CD4-positive, CD25-positive, alpha-beta regulatory T cell (primary cell): ENCODE measurements around the gene MYDGF. TPM values are rescaled to one million over a fixed set of nuclear protein-coding genes. Genes with fewer than 3 reads are reported as not detected.

Experiments
- ATAC-seq, 2 donors: fragments of 150-1000 bp; cut with Tn5 transposase; one replicate each; pipeline ENCODE4 v1.10.0; 2021; ENCODE audit warnings: low read depth in 2 of 2, moderate number of reproducible peaks in 2 of 2, moderate library complexity in 1 of 2
- DNase-seq, 3 donors: peaks; one replicate each; pipeline versions ENCODE4 v3.0.0 to v3.0.0-alpha.2; 2012 to 2022; ENCODE audit warnings: mixed read lengths in 1 of 3
- H3K27ac ChIP-seq: one replicate; pipeline ENCODE4 v1.7.0; 2013; ENCODE audit warnings: mild to moderate bottlenecking, low read length; ENCODE audit not compliant: insufficient read depth, poor library complexity, severe bottlenecking
- H3K27me3 ChIP-seq: one replicate; pipeline ENCODE4 v1.7.0; 2013; ENCODE audit warnings: low read length; ENCODE audit not compliant: control insufficient read depth, insufficient read depth
- H3K36me3 ChIP-seq: one replicate; pipeline ENCODE4 v1.7.0; 2013; ENCODE audit warnings: mild to moderate bottlenecking, low read length, moderate library complexity; ENCODE audit not compliant: control insufficient read depth, insufficient read depth
- H3K4me1 ChIP-seq: 2 replicates; pipeline ENCODE4 v1.7.0; 2013; ENCODE audit warnings: mild to moderate bottlenecking, low read length; ENCODE audit not compliant: insufficient read depth, control insufficient read depth, poor library complexity, severe bottlenecking
- H3K4me3 ChIP-seq: one replicate; pipeline ENCODE4 v1.7.0; 2013; ENCODE audit warnings: low read depth, mild to moderate bottlenecking, low read length, moderate library complexity
- H3K9me3 ChIP-seq, 2 experiments: 1 replicate in 1 of 2; 2 replicates in 1 of 2; pipeline ENCODE4 v1.7.0; 2013; ENCODE audit warnings: low read length in 2 of 2, mild to moderate bottlenecking in 1 of 2, moderate library complexity in 1 of 2; ENCODE audit not compliant: control insufficient read depth in 2 of 2
- H3K27ac Mint-ChIP-seq, 3 donors: one replicate each; pipeline ENCODE4 v1.8.0; 2020 to 2022; ENCODE audit warnings: mild to moderate bottlenecking in 3 of 3, mixed read lengths in 3 of 3, moderate library complexity in 2 of 3
- H3K27me3 Mint-ChIP-seq: one replicate; pipeline ENCODE4 v1.8.0; 2022; ENCODE audit warnings: mild to moderate bottlenecking, mixed read lengths
- H3K36me3 Mint-ChIP-seq: one replicate; pipeline ENCODE4 v1.8.0; 2020; ENCODE audit warnings: mixed read lengths
- H3K4me1 Mint-ChIP-seq, 4 donors: one replicate each; pipeline ENCODE4 v1.8.0; 2020 to 2022; ENCODE audit warnings: mixed read lengths in 4 of 4, mild to moderate bottlenecking in 1 of 4
- H3K4me3 Mint-ChIP-seq, 4 donors: one replicate each; pipeline ENCODE4 v1.8.0; 2020 to 2022; ENCODE audit warnings: mild to moderate bottlenecking in 4 of 4, mixed read lengths in 4 of 4, moderate library complexity in 3 of 4
- H3K9me3 Mint-ChIP-seq, 7 donors: one replicate each; pipeline ENCODE4 v1.8.0; 2020 to 2022; ENCODE audit warnings: mixed read lengths in 7 of 7, mild to moderate bottlenecking in 3 of 7, moderate library complexity in 2 of 7
- polyA plus RNA-seq, 4 donors: library from polyadenylated mRNA; unstranded; fragments of 300-500 nt; fragmentation: Illumina TruSeq; gene quantifications; one replicate each; pipeline ENCODE4 v1.2.3, GENCODE V29; 2021
- total RNA-seq: library from RNA; stranded (reverse); gene quantifications from one replicate; pipeline ENCODE4 v1.2.3, GENCODE V29; 2022

Gene MYDGF
- total and polyA plus RNA-seq, 5 donors from 2014 or later, result 25.7 to 106 (median 97.8) TPM

GRCh38 chr19:4697304-4697703, 27.2 kb upstream of the MYDGF start:
- DNase-seq, result no peak
- Histone ChIP-seq H3K36me3 (peaks cover 88% of the 10 kb centered on the region), H3K4me1 (no peaks in the 10 kb centered on the region), H3K27ac (no peak overlapping the region), H3K4me3 (no peak overlapping the region), H3K27me3 (no peaks in the 10 kb centered on the region), H3K9me3 (no peaks in the 10 kb centered on the region)
- ATAC-seq, result no peak
- Mint-ChIP-seq H3K36me3 (peaks cover 30% of the 10 kb centered on the region), H3K4me3 (no peak overlapping the region), H3K27me3 (no peaks in the 10 kb centered on the region), H3K9me3 (no peaks in the 10 kb centered on the region), H3K27ac (no peak overlapping the region), H3K4me1 (no peaks in the 10 kb centered on the region)

GRCh38 chr19:4695224-4695731, 25.1 kb upstream of the MYDGF start:
- Histone ChIP-seq H3K4me3 (no peak overlapping the region), H3K27me3 (no peaks in the 10 kb centered on the region), H3K36me3 (peaks cover 79% of the 10 kb centered on the region), H3K27ac (no peak overlapping the region), H3K9me3 (no peaks in the 10 kb centered on the region), H3K4me1 (no peaks in the 10 kb centered on the region)
- no peak overlapping the region for H3K27ac Mint-ChIP-seq
- no peaks in the 10 kb centered on the region for H3K4me1 Mint-ChIP-seq
- no peak for ATAC-seq
- no peaks in the 10 kb centered on the region for H3K27me3 Mint-ChIP-seq
- no peak for DNase-seq
- H3K36me3 Mint-ChIP-seq, result peaks cover 22% of the 10 kb centered on the region
- no peaks in the 10 kb centered on the region for H3K9me3 Mint-ChIP-seq
- no peak overlapping the region for H3K4me3 Mint-ChIP-seq

GRCh38 chr19:4694211-4694987, 24.3 kb upstream of the MYDGF start:
- peaks cover 22% of the 10 kb centered on the region for H3K36me3 Mint-ChIP-seq
- ATAC-seq, result no peak
- H3K9me3 ChIP-seq, result no peaks in the 10 kb centered on the region
- H3K27me3 Mint-ChIP-seq, result no peaks in the 10 kb centered on the region
- H3K4me1 Mint-ChIP-seq, result no peaks in the 10 kb centered on the region
- no peaks in the 10 kb centered on the region for H3K9me3 Mint-ChIP-seq
- no peaks in the 10 kb centered on the region for H3K27me3 ChIP-seq
- no peaks in the 10 kb centered on the region for H3K4me1 ChIP-seq
- no peak overlapping the region for H3K4me3 ChIP-seq
- H3K36me3 ChIP-seq, result peaks cover 80% of the 10 kb centered on the region
- DNase-seq, result no peak
- peak overlapping the region in 2 of 3 donors; percentile 43 to 68 for H3K27ac Mint-ChIP-seq
- no peak overlapping the region for H3K4me3 Mint-ChIP-seq
- H3K27ac ChIP-seq, result no peak overlapping the region

GRCh38 chr19:4693471-4694121, 23.5 kb upstream of the MYDGF start:
- no peak overlapping the region for H3K4me3 Mint-ChIP-seq

GRCh38 chr19:4693078-4693350, 22.9 kb upstream of the MYDGF start:
- H3K27ac Mint-ChIP-seq, result no peak overlapping the region
- no peaks in the 10 kb centered on the region for H3K9me3 Mint-ChIP-seq
- H3K27ac ChIP-seq, result no peak overlapping the region
- H3K4me3 Mint-ChIP-seq, result no peak overlapping the region
- no peak overlapping the region for H3K4me3 ChIP-seq
- no peaks in the 10 kb centered on the region for H3K4me1 Mint-ChIP-seq
- no peaks in the 10 kb centered on the region for H3K27me3 ChIP-seq
- H3K36me3 ChIP-seq, result peaks cover 84% of the 10 kb centered on the region
- ATAC-seq (no peak), DNase-seq (no peak)
- H3K4me1 ChIP-seq, result no peaks in the 10 kb centered on the region
- peaks cover 22% of the 10 kb centered on the region for H3K36me3 Mint-ChIP-seq
- no peaks in the 10 kb centered on the region for H3K9me3 ChIP-seq
- no peaks in the 10 kb centered on the region for H3K27me3 Mint-ChIP-seq

More at GRCh38 chr19:4693471-4694121, 23.5 kb upstream of the MYDGF start:
- H3K27me3 Mint-ChIP-seq, result no peaks in the 10 kb centered on the region
- DNase-seq (no peak), ATAC-seq (no peak)
- peaks cover 22% of the 10 kb centered on the region for H3K36me3 Mint-ChIP-seq
- Histone ChIP-seq H3K4me3 (no peak overlapping the region), H3K27ac (no peak overlapping the region), H3K27me3 (no peaks in the 10 kb centered on the region), H3K4me1 (no peaks in the 10 kb centered on the region), H3K36me3 (peaks cover 81% of the 10 kb centered on the region), H3K9me3 (no peaks in the 10 kb centered on the region)
- no peaks in the 10 kb centered on the region for H3K9me3 Mint-ChIP-seq
- H3K4me1 Mint-ChIP-seq, result no peaks in the 10 kb centered on the region
- H3K27ac Mint-ChIP-seq, result peak overlapping the region in 1 of 3 donors; percentile 62

GRCh38 chr19:4692251-4693077, 22.3 kb upstream of the MYDGF start:
- H3K4me1 Mint-ChIP-seq, result no peaks in the 10 kb centered on the region
- no peak overlapping the region for H3K4me3 Mint-ChIP-seq
- H3K27ac ChIP-seq, result no peak overlapping the region
- peaks cover 22% of the 10 kb centered on the region for H3K36me3 Mint-ChIP-seq
- DNase-seq (no peak), ATAC-seq (no peak)
- no peak overlapping the region for H3K4me3 ChIP-seq
- H3K27me3 Mint-ChIP-seq, result no peaks in the 10 kb centered on the region
- no peaks in the 10 kb centered on the region for H3K27me3 ChIP-seq
- no peaks in the 10 kb centered on the region for H3K9me3 Mint-ChIP-seq
- H3K4me1 ChIP-seq, result no peaks in the 10 kb centered on the region
- no peak overlapping the region for H3K27ac Mint-ChIP-seq
- H3K36me3 ChIP-seq, result peaks cover 82% of the 10 kb centered on the region
- H3K9me3 ChIP-seq, result no peaks in the 10 kb centered on the region

GRCh38 chr19:4691373-4691772, 21.2 kb upstream of the MYDGF start:
- Mint-ChIP-seq H3K27me3 (no peaks in the 10 kb centered on the region), H3K4me1 (no peaks in the 10 kb centered on the region), H3K4me3 (no peak overlapping the region), H3K9me3 (no peaks in the 10 kb centered on the region), H3K27ac (no peak overlapping the region), H3K36me3 (peaks cover 23% of the 10 kb centered on the region)
- H3K9me3 ChIP-seq, result no peaks in the 10 kb centered on the region
- ATAC-seq, result no peak
- H3K4me1 ChIP-seq, result no peaks in the 10 kb centered on the region
- H3K4me3 ChIP-seq, result no peak overlapping the region
- no peaks in the 10 kb centered on the region for H3K27me3 ChIP-seq
- no peak for DNase-seq
- H3K27ac ChIP-seq, result no peak overlapping the region
- H3K36me3 ChIP-seq, result peaks cover 73% of the 10 kb centered on the region
